Subcutaneous abdominal adipose tissue (tissue), 5 donors: ENCODE measurements around the gene IRF9.
A peak's percentile ranks its signal among the peaks of the same experiment; 100 is the strongest.

ENCODE experiments used
- H3K27ac ChIP-seq: one replicate; pipeline ENCODE4 v1.7.0; 2013; ENCODE audit warnings: low read depth, mild to moderate bottlenecking, inconsistent platforms, low read length, moderate library complexity
- H3K27me3 ChIP-seq, 5 donors: one replicate each; pipeline ENCODE4 v1.7.0; 2013; ENCODE audit warnings: low read length in 5 of 5, inconsistent platforms in 1 of 5; ENCODE audit not compliant: control insufficient read depth in 5 of 5, insufficient read depth in 4 of 5
- H3K36me3 ChIP-seq, 5 donors: one replicate each; pipeline ENCODE4 v1.7.0; 2013; ENCODE audit warnings: low read length in 5 of 5; ENCODE audit not compliant: control insufficient read depth in 5 of 5, insufficient read depth in 5 of 5
- H3K4me1 ChIP-seq, 5 donors: one replicate each; pipeline ENCODE4 v1.7.0; 2013; ENCODE audit warnings: low read length in 5 of 5, mild to moderate bottlenecking in 3 of 5, moderate library complexity in 1 of 5; ENCODE audit not compliant: control insufficient read depth in 5 of 5, insufficient read depth in 5 of 5
- H3K4me3 ChIP-seq, 5 donors: one replicate each; pipeline ENCODE4 v1.7.0; 2013; ENCODE audit warnings: low read length in 5 of 5, low read depth in 1 of 5
- H3K9ac ChIP-seq, 5 donors: one replicate each; pipeline ENCODE4 v1.7.0; 2013; ENCODE audit warnings: low read length in 5 of 5, mild to moderate bottlenecking in 4 of 5, moderate library complexity in 3 of 5
- H3K9me3 ChIP-seq, 5 donors: one replicate each; pipeline ENCODE4 v1.7.0; 2013; ENCODE audit warnings: low read length in 5 of 5; ENCODE audit not compliant: control insufficient read depth in 5 of 5
- donor health status: healthy.
- donor health status: healthy.
- donor health status: healthy.
- donor health status: healthy.
- donor health status: healthy.

IRF9 gene

DNA sequence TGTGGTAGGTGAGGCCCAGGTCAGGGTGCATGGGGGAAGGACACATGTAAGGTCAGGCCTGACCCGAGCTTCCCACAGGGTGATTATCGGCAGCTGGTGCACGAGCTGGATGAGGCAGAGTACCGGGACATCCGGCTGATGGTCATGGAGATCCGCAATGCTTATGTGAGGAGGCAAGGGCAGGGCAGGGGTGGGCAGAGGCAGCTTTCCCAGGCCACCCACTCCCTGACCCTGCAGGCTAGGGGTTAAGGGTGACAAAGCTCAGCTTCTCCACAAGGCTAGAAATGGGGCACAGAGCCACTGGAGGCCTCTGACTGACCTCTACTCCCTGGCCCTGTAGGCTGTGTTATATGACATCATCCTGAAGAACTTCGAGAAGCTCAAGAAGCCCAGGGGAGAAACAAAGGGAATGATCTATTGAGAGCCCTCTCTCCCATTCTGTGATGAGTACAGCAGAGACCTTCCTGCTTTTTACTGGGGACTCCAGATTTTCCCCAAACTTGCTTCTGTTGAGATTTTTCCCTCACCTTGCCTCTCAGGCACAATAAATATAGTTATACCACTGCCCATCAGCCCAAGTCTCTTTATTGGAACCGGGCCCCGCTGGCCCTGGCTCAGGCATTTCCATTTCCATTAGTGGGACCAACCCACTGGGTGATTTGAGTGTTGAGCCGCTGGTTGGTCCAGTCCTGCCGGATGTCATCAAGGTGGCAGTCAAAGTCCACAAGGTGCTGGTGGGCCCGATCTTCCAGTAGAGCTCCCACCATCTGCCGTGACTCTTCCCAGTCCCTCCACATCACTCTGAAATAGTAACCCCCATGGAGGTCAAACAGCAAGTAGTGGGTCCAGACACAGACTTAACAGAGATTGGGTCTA is 22.4 kb upstream of the IRF9 start:
- H3K9me3 ChIP-seq, result no peaks in the 10 kb centered on the region
- H3K4me3 ChIP-seq, result no peak overlapping the region
- H3K27ac ChIP-seq, result peak overlapping the region; percentile 23
- H3K4me1 ChIP-seq, result peaks cover 3 to 51% (median 36%) of the 10 kb centered on the region in 5 donors
- H3K9ac ChIP-seq, result peak overlapping the region in 1 of 5 donors; percentile 31
- no peaks in the 10 kb centered on the region for H3K27me3 ChIP-seq
- H3K36me3 ChIP-seq, result peaks cover 0 to 29% (median 22%) of the 10 kb centered on the region in 5 donors

DNA sequence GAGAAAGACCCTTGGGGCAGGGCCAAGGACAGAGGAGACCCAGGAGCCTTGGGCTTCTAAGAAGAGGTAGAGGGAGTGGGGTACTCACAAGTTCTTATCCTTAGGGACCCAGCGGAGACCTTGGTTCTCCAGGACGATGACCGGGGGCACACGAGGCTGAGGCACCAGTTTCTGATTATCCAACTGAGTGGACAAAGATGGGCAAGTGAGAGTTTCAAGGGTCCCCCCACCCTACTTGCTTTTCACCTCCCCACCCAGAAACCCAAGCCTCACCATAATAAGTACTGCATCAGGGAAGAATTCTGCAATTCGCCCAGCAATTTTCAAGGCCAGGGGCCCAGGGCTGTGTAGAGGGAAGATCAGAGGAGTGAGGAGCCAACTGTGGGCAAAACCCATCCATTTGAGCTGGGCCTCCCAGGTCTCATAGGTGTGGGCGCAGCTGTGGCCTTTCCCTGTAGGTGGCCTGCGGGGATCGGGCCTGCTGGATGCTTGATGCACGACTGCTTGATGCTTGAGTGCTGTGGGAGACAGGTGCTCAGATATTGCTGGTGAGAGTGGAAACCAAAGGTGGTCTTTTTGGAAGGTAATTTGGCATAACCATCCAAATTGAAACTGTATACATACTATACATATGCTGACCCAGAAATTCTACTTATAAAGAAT is 21.7 kb upstream of the IRF9 start:
- H3K27me3 ChIP-seq, result no peaks in the 10 kb centered on the region
- H3K36me3 ChIP-seq, result peaks cover 0 to 35% (median 24%) of the 10 kb centered on the region in 5 donors
- H3K4me3 ChIP-seq, result no peak overlapping the region
- peaks cover 3 to 51% (median 36%) of the 10 kb centered on the region in 5 donors for H3K4me1 ChIP-seq
- peak overlapping the region; percentile 23 for H3K27ac ChIP-seq
- H3K9ac ChIP-seq, result no peak overlapping the region
- no peaks in the 10 kb centered on the region for H3K9me3 ChIP-seq

DNA sequence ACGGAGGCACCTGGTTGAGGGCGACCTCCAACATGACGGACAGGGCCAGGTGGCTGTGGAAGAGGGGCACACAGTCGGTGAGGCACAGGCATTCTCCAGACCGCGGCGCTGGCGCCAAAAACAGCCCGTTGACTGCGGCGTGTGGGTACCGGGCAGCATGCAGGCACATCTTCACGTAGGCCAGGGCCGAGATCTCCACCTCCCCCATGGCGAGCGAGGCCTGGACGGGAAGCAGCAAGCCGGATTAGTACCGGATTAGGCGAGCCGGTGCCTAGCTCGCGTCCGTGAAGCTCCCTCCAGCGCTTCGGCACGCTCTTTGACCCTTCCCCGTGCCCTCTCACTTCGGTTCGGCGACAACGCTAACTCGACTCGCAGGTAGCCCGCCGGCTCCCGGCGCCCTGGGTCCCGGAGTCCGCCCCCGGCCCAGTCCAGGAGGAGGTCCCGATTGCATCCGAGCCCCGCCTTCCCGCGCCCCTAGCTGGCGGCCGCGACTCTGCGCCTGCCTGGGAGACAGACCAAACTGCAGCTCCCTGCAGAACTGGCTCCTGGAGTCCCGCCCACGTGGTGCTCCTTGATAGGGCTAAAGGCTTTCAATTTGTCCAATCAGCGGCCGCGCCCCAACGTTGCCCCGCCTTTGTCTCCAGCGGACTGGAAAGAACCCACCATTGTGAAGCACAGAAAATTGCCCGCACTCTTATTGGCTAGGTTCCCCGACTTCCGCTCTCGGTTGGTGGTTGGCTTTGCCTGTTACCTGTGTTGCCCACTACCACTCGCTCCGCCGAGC is 19.8 kb upstream of the IRF9 start, which contains the start of gene EMC9:
TSS of gene EMC9 (minus strand) at position 495 of the 784 bp plus-strand sequence. CDS start at position 208, 287 bp downstream.
- peak within 1 kb of the TSS; percentile 72 to 97 (median 91) for H3K4me3 ChIP-seq
- H3K4me1 ChIP-seq, result peaks cover 7 to 58% (median 42%) of the 10 kb centered on the region in 5 donors
- H3K9me3 ChIP-seq, result no peaks in the 10 kb centered on the region
- peak within 1 kb of the TSS; percentile 84 for H3K27ac ChIP-seq
- no peaks in the 10 kb centered on the region for H3K27me3 ChIP-seq
- H3K9ac ChIP-seq, result peak within 1 kb of the TSS in 4 of 5 donors; percentile 56 to 92 (median 82)
- peaks cover 0 to 39% (median 24%) of the 10 kb centered on the region in 5 donors for H3K36me3 ChIP-seq

DNA sequence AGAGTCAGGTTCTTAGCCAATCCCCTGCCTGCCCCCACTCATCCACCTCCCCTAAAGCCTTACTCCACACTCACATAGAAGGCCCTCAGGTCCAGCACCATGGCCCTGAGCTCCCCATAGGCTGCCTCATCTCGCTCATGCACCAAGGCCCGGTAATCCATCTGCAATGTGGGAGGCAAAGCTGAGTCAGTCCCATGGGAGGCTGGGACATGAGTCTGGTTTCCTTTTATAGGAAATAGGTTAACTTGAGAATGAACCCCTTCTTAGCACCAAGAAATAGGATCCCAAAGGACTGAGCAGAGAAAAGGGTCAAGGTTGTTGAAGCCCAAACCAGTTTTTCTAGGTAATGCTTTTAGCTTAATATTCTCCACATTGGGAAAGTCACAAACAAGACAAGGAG is 17.6 kb upstream of the IRF9 start:
- H3K27me3 ChIP-seq, result no peaks in the 10 kb centered on the region
- H3K36me3 ChIP-seq, result peaks cover 0 to 27% (median 12%) of the 10 kb centered on the region in 5 donors
- H3K27ac ChIP-seq, result no peak overlapping the region
- no peak overlapping the region for H3K4me3 ChIP-seq
- no peaks in the 10 kb centered on the region for H3K9me3 ChIP-seq
- peaks cover 13 to 50% (median 44%) of the 10 kb centered on the region in 5 donors for H3K4me1 ChIP-seq
- no peak overlapping the region for H3K9ac ChIP-seq

DNA sequence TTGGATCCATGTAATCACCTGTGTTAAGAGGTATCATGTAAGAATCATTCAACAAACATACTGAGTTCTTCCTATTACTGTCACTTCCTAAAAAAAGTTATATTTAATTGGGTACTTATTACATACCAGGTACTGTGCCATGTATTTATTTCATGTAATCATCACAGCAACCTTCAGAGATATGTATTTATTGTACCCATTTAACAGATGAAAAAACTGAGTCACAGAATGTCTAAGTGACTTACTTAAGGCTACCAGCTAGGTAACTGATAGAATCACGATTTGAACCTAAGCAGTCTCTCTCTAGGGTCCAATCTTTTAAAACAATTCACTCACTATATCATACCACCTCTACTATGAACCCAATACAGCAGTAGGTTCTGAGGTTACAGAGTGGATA is 16.6 kb upstream of the IRF9 start:
- no peak overlapping the region for H3K27ac ChIP-seq
- peaks cover 13 to 49% (median 45%) of the 10 kb centered on the region in 5 donors for H3K4me1 ChIP-seq
- H3K27me3 ChIP-seq, result no peaks in the 10 kb centered on the region
- no peak overlapping the region for H3K4me3 ChIP-seq
- H3K9ac ChIP-seq, result no peak overlapping the region
- H3K9me3 ChIP-seq, result no peaks in the 10 kb centered on the region
- H3K36me3 ChIP-seq, result peaks cover 0 to 26% (median 8%) of the 10 kb centered on the region in 5 donors

DNA sequence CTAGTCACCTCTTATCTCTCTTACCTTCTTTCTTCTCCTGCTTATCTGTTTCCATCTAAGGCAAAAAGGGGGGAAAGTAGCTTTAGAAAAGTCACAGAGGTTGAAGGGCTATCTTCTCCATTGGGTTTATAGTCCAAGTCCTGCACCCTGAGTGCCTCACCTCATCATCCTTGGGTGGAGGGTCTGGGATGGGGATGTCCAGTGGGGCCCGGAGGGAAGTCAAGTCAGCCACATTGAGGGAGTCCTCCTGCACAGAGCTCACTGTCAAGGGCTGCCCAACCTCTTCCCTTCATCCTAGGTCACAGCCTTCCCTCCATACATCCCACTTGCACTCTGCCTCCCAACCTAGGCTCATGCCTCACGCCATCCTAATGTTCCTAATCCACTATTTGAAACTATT is 15.8 kb upstream of the IRF9 start:
- Histone ChIP-seq H3K9ac (peak overlapping the region in 1 of 5 donors; percentile 87), H3K9me3 (no peaks in the 10 kb centered on the region), H3K4me1 (peaks cover 13 to 46% (median 42%) of the 10 kb centered on the region in 5 donors), H3K27me3 (no peaks in the 10 kb centered on the region), H3K27ac (peak overlapping the region; percentile 98), H3K4me3 (peak overlapping the region in 1 of 5 donors; percentile 25), H3K36me3 (peaks cover 2 to 32% (median 15%) of the 10 kb centered on the region in 5 donors)

DNA sequence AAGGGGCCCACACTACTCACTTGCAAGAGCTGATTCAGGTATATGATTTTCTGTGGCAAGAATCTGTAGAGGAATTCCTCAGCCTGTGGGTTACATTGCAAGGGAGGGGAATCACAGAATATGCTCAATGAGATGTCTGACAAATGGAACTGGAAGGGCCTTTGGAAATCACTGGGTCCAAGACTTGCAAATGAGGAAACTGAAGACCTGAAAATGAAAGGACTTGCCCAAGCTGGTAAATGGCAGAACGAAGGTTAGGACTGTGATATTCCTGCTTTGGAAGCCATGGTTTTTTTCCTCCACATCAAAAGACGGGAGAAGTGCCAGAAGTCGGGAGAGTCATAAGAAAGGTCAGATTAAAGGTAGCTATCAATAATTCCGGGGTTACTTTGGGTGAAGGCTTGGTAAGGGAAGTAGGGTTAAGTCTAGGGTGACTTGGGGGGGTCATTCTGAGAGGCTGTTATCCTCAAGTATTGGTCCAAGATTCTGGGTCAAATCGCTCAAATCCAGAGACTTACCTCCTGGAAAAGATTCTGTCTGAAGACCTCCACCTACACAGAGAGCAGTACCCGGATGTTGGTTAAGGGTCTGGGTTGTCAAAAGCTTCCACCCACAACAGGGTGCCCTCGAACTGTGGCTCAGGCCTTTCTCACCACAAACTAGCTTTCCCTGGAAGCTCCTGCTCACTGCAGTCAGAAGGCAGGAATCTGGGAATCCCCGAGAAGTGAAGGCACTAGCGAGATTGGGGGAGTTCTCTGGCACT is 15.2 kb upstream of the IRF9 start:
- Histone ChIP-seq H3K9me3 (no peaks in the 10 kb centered on the region), H3K4me1 (peaks cover 13 to 41% (median 36%) of the 10 kb centered on the region in 5 donors), H3K27ac (peak overlapping the region; percentile 98), H3K4me3 (peak overlapping the region; percentile 79 to 96 (median 93)), H3K9ac (peak overlapping the region; percentile 87 to 95 (median 92)), H3K27me3 (no peaks in the 10 kb centered on the region), H3K36me3 (peaks cover 2 to 39% (median 22%) of the 10 kb centered on the region in 5 donors)

DNA sequence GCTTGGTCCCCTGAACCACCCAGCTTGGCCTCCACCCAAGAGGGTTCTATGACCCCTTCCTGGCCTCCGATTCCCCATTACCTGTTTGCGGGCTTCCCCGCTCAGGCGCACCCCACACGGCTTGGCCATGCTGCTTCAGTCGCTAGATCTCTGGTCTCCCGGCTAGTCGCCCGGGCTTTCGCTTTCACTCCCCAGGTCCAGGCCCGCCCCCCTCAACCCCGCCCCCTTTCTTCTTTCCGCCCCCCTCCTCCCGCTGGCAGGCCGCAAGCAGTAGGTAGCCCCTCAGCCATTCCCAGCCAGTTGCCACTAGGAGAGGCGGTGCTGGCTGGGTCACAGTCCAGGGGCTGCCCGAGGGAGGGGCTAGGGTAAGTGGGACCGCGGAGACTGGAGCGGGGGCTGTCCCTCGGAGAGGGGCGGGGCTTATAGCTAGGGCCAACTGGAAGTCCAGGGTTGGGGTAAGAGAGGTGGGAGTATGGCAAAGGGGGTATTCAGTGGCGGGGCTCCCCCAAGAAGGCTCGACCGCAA is 14.6 kb upstream of the IRF9 start, which contains the start of gene PSME2:
TSS of gene PSME2 (minus strand) at position 158 of the 525 bp plus-strand sequence. CDS start at position 129, 29 bp downstream.
- H3K27me3 ChIP-seq, result no peaks in the 10 kb centered on the region
- no peaks in the 10 kb centered on the region for H3K9me3 ChIP-seq
- H3K9ac ChIP-seq, result peak within 1 kb of the TSS; percentile 91 to 95 (median 92)
- peaks cover 2 to 45% (median 28%) of the 10 kb centered on the region in 5 donors for H3K36me3 ChIP-seq
- H3K4me1 ChIP-seq, result peaks cover 13 to 37% (median 32%) of the 10 kb centered on the region in 5 donors
- peak within 1 kb of the TSS; percentile 87 to 96 (median 93) for H3K4me3 ChIP-seq
- H3K27ac ChIP-seq, result peak within 1 kb of the TSS; percentile 98
